Measurements from ENCODE around the gene SULT4A1.

The SULT4A1 gene

DNA sequence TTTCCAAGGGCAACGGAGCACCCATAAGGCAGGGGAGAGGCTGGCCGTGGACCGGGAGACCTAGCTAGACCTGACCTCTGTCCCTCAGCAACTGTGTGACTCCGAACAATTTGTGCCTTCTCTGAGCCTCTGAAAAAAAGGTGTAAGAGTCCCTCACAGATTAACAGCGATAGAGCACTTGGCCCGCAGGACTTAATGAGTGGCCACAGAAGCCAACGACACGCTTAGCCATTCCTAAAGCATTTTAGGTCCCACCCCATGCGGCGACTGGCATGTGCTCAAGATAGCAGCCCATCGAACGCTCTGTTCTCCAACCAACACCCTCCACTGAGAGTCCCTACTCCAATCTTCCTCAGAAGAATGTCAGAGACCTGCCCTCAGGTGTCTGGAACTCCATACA lies 1.5 kb downstream of the SULT4A1 start:
- DNase-seq (ENCODE audit: low spot score): peak; percentile 49

DNA sequence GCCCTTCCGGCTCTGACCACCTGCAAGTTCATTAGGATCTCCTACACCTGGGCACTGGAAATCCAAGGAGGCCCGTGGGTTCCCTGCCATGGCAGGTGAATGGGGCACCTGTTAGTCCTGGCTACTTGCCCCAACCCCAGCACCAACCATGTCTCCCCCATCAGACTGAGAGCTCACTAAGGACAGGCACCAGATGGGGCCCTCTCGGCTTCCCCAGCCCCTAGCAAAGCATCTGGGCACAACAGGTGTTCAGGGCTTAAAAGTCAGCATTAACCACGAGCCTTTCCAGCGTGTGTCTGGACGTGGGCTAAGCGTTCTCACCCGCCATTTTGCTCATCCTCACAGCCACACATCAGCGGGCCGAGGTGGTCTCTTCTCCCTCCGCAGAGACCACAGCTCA lies 2.2 kb downstream of the SULT4A1 start:
- DNase-seq (ENCODE audit: low spot score): peak; percentile 63

DNA sequence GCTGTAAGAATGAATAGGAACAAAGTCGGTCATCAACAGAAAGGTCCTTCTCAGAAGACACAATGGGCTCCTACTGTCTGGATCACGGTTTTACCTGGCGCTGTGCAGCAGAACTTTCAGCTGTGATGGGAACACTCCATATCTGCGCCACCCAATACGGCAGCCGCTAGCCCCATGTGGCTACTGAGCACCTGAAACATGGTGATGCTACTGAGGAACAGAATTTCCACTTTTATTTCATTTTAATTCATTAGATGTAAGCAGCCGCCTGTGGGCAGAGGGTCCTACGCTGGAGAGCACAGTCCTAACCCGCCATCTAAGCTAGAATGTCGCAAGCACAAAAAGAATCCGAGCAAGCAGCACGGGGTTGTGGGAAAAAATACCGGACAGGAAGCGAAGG lies 2.7 kb downstream of the SULT4A1 start:
- no peak for DNase-seq (ENCODE audit: low spot score)

DNA sequence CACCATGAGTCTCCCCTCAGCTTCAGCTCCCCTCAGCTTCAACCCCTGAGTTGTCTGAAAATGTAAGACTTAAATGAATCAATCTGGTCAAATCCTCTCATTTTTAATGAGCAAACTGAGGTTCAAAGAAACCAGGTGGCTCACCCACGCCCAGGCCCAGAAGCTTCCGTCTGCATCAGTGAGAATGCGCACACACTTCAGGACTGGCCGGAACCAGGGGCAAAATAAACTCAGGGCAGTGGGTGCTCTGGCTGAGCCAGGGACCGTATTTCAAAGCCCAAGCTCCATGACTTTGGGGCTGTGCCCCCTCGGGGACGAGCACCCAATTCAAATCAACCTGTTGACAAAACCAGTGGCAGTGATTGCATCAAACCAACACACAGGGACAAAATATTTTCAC lies 3.1 kb downstream of the SULT4A1 start:
- DNase-seq (ENCODE audit: low spot score): peak; percentile 33

DNA sequence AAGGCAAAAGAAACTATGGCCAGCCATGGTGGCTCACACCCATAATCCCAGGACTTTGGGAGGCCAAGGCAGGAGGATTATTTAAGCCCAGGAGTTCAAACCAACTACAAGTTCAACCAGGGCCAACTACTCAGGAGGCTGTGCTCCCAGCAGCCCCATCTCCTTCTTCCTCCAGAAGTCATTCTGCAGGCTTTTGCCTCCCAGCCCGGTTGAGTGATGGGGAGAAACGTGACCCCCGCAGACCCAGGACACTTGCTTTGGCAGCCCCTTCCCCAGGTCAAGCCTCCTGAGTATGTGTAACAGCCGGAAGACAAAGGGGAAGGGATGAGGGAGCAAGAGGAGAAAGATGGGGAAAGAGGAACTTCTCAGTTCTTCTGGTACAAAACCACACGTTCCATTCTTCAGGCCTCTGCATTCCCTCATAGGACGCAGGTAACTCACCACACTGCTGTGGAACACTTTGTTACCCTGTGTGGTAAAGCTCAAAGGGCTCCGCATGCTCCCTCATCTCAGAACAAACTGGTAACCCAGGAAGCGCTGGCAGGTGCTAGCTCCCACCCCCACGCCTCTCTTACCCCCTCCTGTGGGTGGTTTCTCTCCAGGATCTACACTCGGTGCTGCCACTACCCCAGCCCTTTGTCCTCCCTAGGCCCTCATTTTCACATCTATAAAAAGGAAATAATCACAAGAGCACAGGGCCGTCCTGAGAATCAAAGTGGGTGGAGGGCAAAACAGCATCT lies 4.0 kb downstream of the SULT4A1 start:
- peak; percentile 34 for DNase-seq (ENCODE audit: low spot score)

DNA sequence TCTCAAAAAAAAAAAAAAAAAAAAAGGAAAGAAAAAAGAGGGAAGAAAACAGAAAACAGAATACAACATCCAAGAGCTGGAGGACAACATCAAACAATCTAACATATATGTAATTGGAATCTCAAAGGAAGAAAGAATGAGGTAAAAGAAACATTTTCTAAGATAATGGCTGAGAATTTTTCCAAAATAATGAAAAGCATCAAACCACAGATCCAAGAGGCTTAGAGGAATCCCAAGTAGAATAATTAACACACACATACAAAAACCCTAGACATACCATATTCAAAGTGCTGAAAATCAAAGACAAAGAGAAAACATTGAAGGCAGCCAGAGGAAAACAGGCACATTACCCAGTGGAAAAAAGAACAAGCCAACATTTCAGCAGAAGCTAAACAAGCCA lies 4.9 kb downstream of the SULT4A1 start:
- DNase-seq (ENCODE audit: low spot score): no peak

DNA sequence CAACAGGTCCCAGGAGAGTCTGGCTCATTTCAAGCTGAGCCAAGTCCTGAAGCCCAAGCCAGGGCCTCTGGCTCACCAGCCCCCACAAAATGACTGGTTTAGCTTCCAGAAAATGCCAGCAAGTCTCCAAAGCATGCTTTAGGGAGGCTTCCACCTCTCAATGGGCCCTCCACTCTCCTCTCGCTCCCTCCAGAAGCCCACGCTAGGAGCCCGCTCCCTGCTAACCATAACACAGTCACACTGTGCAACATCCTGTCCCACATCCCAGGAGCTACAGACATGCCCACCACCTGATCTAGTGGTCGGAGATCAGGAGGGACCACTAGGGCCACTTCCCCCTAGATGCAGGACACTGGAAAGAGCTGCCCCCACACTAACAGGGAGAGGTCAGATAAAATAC lies 6.9 kb downstream of the SULT4A1 start:
- DNase-seq (ENCODE audit: low spot score): peak; percentile 53

DNA sequence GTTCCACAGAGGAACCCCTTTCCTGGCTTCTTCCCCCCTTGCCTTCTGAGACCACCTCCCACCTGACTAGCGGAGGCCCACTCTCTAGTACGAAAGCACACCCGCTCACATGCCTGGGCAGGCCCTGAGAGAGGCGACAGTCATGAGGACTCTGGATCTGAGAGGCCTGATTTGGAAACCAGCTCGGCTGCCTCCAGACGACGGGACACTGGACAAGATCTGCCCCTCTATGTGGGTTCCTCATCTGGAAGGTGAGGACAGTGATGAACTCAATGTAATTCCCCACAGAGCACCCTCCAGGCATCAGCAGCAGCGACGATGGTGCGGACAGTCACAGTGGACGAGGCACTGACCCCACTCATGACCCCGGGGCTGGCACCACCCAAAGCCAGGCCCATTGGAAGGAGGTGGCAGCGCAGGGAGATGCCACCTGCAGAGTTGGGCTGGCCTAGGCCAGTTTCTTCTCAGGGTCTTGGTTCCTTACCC lies 7.5 kb downstream of the SULT4A1 start:
- DNase-seq (ENCODE audit: low spot score): peak; percentile 47

DNA sequence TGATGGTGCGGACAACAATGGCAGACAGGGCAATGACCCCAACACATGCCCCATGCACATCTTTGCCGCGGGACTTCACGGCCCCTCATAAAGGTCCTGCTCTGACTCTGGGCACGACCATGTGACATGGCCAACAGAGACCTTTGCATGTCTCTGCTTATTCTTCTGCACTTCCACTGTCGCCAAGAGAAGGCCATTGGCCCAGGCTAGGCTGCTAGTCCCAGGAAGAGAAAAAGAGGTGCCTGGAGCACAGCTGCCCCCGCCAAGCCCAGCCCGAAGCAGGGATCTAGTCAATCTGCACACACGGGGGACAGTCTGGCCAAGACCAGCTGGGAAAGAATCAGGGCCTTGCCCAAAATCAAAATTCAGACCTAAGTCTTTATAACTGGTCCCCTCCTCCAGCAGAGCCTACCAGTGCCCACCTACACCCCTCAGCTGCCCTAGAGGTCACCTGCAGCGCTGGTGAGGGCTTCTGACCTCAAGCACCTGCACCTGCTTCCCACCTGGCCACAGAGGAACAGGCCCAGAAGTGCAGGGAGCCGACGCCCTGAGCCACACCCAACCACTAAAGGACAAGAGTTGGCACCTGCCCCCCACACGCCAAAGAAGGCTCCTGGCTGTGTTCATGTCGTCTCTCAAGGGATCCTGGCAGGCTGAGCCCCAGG lies 8.1 kb downstream of the SULT4A1 start:
- DNase-seq (ENCODE audit: low spot score): peak; percentile 53

DNA sequence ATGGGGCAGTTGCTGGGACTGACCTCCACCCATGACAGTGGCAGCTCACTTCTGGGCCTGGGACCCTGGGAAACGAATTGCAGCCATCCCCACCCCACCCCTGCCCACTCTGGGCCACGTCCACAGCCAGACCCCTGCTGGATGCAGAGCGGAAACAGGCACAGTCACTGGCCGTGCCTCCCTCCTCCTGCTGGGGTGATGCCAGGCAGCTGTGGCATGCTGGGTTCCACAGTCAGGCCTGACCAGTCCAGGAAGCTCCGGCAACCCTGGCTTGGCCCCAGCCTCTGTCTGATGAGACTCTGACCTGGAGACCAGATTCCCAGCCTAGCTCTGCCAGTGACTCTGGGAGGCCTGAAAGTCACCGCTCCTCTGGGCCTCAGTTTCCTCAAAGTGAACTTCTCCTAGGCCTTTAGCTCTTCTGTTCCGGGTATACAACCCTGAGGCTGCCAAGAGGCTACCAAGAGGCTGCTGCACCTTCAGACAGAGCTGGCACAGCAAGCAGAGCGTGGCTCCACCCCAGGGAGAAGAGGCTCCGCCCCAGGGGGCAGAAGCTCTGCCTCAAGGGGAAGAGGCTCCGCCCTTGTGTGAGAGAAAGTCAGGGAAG lies 8.9 kb downstream of the SULT4A1 start:
- peak; percentile 55 for DNase-seq (ENCODE audit: low spot score)

DNA sequence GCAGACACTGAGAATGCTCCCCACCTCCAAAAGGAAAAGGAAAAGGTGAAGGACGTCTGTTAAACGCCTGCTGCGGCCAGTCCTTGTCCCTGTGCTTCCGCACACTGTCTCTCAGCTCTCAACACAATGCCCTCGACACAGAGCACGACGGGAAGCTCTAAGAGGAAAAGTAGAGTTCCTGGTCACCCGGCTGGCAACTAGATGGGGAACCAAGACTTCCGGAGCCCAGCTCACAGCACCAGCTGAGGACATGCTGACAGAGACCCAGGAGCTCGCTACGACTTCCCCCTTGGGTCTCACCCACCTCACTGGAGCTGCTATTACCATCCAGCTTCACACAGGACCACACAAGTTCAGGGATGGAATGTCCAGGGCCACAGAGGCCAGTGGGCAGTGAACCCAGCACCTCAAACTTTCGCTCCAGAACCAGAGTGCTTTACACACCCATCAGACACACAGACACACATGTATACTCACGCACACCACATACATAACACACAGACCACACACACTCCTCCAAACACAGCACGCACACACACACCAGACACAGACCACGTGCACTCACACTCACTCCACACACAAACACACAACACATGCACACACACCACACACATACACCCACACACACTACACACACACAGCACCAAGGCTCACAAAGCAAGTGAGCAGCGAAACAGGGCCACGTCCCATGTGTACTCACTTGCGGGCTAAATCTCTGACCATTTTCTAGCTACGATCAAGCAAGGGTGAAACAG lies 9.6 kb downstream of the SULT4A1 start:
- peak; percentile 50 for DNase-seq (ENCODE audit: low spot score)

DNA sequence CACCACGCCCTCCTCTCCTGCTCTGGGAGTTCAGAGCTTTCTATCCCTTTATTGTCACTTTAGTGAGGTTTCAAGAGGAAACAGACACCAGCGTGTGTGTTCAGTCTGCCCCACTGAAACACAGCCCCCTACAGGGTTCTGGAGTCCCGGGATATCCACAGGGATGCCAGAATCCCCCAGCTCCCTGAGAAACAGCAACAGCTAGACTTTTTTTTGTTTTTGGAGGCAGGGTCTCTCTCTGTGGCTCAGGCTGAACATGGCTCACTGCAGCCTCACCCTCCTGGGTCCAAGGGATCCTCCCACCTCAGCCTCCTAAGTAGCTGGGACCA lies 10.4 kb downstream of the SULT4A1 start:
- DNase-seq (ENCODE audit: low spot score): peak; percentile 28

DNA sequence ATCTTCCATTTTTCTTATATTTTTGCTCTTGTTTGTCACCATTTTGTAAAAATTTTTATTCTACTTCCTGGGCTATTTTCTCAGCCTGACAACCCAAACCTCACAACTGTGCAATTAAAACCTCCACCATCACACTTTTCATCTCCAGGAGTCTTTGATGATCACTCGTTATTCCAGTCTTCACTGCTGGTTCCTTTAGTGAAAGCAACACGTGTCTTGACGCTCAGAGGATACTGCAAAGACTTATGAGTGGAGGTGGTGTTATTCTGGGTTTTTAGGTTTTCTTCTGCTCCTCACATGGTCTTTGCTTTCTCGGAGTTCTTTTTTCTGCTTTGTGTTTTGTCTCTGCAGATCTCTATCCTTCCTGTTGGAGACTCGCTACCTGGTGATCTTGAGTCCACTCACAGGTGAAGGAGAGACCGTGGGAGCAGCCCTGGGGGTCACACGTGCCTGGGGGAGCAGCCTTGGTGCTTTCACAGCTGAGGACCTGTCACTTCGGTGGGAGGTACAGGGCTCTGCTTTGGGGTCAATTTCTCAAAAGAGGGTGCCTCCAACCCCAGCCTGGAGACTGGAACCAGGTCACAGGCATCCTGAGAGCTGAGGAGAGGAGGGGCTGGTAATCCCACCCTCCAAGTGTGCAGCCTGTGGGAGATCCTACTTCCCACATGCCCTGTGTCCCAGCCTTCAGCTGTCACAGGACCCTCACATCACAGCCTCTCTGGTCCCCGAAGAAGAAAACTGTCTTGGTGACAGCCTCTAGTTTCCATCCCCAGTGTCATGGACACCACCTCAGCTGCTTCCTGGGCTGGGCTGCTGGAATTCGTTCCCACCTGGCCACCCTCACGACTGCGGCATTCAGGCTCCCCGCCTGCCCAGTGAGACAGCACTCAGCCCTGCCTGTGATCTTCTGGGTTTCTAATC lies 11.0 kb downstream of the SULT4A1 start:
- DNase-seq (ENCODE audit: low spot score): peak; percentile 30

DNA sequence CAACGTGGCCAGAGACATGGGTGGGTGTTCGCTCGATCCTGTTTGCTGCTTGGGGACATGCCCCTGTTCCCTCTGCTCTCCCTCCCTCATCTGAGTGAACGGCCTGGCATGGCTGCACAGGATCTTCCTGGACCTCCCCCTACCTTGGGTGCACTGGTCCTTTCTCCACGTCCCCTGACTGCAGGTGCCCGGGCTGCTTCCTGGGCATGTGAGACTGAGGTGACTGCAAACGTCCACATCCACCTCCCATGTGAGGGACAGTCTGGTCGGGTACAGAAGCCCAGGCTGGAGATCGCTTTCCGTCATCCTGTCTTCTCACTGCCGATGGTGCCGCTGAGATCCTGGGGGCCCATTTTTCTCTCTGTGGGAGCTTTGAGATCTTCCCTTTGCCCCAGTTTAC lies 11.8 kb downstream of the SULT4A1 start:
- DNase-seq (ENCODE audit: low spot score): peak; percentile 37

DNA sequence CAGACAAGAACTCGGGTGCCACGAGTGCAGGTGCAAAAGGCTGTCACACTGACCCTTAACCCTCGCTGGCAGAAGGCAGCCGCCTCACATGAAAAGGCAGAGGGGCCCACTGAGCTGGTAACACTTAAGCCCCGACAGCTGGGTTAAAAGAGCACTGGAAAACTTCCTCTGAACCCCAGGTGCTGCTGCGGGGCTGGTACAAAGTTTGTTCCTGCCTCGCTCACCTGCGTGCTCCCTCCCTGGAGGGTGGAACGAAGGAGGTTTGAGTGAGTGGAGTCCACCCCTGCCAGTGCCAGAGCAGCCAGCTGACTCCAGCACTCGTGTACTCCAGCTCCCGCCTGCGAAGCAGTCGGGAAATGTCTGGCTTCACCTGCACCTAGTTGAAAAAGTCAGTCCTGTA lies 12.6 kb downstream of the SULT4A1 start:
- DNase-seq (ENCODE audit: low spot score): peak; percentile 37

DNA sequence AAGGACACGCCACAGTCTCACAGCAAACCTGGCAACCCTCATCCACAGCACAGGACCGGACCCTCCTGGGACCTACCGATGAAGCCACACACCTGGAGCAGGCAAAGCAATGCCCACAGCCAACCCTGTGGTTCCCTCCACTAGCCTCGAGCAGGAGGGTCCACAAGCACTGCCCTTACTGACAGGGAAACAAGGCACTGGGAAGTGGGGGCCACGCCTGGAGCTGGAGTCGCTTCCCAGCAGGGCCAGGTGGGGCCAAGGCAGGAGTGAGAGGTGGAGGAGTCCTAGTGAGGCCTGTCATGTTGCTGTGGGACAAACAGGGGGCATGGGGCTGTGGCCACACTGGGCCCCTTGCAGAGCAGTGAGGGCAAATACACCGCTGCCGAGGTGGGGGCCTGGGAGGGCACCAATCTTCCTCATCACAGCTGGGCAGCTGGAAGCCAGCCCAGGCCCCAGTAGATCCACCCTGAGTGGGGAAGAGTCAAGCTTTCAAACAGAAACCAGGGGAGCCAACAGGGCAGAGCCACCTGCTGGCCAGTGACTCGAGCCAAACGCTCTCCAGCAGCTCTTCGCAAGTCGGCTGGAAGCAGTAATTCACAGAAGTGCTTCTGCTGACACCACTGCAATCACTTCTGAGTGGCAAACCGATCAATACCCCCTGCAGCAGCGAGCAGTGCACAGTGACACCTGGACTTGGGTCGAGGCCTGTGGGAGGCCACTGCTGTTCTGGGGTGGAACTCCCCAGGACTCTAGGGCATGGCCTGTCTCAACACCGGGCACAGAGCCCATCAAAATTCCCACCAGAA lies 13.7 kb downstream of the SULT4A1 start:
- peak; percentile 65 for DNase-seq (ENCODE audit: low spot score)

DNA sequence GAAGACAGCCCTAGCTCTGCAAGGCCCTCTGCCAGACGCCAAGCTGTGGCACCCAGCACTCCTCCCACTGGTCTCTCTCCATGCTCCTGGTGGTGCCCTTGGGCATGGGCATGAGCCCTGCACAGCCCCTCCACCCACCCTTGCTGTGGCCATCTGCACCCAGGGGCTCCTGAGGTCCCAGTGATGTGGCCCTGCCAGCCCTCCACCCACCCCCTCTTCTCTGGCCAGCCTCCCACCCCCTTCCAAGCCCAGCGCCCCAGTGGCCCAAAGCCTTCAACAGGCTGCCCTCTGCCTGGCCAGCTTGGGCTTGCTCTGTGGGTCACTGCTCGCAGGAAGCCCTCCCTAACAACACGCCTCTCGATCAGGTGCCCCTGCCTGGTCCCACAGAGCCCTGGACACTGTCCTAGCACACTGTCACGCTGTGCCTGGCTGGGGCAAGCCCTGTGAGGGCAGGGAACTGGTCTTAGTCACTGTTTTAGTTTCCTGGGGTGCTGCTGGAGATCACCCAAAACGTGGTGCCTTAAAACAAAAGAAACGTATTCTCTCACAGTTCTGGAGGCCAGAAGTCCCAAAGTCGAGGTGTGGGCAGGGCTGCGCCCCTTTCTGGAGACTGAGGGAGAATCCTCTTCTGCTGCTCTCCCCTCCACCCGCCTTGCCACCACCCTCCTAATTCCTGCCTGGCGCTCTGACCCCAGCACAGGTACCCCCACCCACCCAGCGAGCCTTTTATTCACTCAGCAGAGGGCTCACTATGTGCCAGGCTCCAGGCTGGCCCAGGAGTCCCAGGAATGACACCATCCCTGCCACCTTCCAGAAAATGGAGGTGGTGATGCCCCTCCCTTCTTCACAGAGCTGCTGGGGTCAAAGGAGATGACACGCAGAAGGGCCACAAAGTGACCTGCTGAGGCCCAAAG lies 14.7 kb downstream of the SULT4A1 start:
- DNase-seq (ENCODE audit: low spot score): peak; percentile 20

DNA sequence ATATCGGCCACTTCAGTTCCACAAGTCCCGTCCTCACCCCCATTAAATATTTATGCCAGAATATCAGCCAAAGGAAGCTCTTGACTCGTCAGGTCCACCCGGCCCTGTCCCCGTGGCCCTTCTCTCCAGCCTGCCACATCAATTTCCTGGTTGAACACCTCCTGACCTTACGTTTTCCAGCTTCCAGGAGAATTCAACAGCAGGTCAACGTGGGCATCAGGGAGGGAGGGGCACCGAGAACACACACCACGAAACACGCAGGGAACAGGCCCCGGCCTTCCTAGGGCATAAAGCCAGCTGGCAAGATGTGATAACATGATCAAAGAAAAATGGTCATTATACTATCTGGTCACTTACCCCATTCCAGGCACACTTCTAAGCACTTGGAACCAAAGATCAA lies 15.3 kb downstream of the SULT4A1 start:
- DNase-seq (ENCODE audit: low spot score): no peak

DNA sequence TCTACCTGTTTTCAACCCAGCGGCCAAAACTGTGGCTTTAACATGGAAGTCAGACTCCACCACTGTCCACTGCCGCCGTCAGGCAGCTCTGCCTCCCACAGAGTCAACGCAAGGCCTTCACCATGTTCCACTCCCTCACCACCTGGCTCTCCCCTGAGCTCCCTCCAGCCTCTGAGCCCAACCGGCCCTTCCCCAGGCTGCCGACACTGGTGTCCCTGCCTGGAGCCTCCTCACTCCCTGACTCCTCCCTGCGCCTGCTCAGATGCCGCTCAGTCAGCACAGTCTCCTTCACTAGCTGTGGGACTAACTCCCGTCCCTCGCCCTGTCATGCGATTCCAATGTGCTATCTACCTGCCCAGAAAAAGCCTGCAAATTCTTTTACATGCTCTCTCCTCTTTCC lies 16.3 kb downstream of the SULT4A1 start:
- DNase-seq (ENCODE audit: low spot score): no peak

All from left forelimb (tissue), 1 donor.